Right atrium auricular region (tissue), 2 donors: ENCODE data around the gene EPAS1. TPM values are rescaled to one million over a fixed set of nuclear protein-coding genes. Genes with fewer than 3 reads are reported as not detected.
A peak's percentile ranks its signal among the peaks of the same experiment; 100 is the strongest.

Experiments used
- DNase-seq: peaks from one replicate; pipeline ENCODE4 v3.0.0-alpha.2; 2019; ENCODE audit warnings: low spot score
- H3K27ac ChIP-seq, 2 donors: fragments of 200-600 bp; sonication (generic); 1 replicate in 1 of 2; 2 replicates in 1 of 2; pipeline ENCODE4 v1.5.1; 2016 to 2019
- H3K27me3 ChIP-seq, 2 donors: fragments of 200-600 bp; sonication (generic); one replicate each; pipeline versions ENCODE4 v1.5.1 to v1.6.0; 2017 to 2019
- H3K36me3 ChIP-seq: fragments of 200-600 bp; sonication (generic); one replicate; pipeline ENCODE4 v1.5.1; 2016
- H3K4me1 ChIP-seq, 2 donors: fragments of 200-600 bp; sonication (generic); one replicate each; pipeline versions ENCODE4 v1.5.1 to v1.6.0; 2017 to 2019
- H3K4me3 ChIP-seq, 2 donors: fragments of 200-600 bp; sonication (generic); 1 replicate in 1 of 2; 2 replicates in 1 of 2; pipeline ENCODE4 v1.5.1; 2017 to 2019; ENCODE audit warnings: mild to moderate bottlenecking in 1 of 2, moderate library complexity in 1 of 2
- H3K9me3 ChIP-seq, 2 donors: fragments of 200-600 bp; sonication (generic); one replicate each; pipeline ENCODE4 v1.5.1; 2019
- total RNA-seq, 2 donors: library from RNA; depleted of rRNA; stranded (reverse); fragments of >200 nt; gene quantifications; one replicate each; pipeline ENCODE4 v1.1.0, GENCODE V29; 2016
- TF ChIP-seq, protein P1 (sequence below), 2 donors: fragments of 200-600 bp; sonication (generic); IDR thresholded peaks; one replicate each; pipeline ENCODE4 v1.5.1; 2019; ENCODE audit warnings: antibody characterized with exemption in 2 of 2

The EPAS1 gene
- total RNA-seq, 2 donors from 2014 or later = 257 to 311 TPM

DNA sequence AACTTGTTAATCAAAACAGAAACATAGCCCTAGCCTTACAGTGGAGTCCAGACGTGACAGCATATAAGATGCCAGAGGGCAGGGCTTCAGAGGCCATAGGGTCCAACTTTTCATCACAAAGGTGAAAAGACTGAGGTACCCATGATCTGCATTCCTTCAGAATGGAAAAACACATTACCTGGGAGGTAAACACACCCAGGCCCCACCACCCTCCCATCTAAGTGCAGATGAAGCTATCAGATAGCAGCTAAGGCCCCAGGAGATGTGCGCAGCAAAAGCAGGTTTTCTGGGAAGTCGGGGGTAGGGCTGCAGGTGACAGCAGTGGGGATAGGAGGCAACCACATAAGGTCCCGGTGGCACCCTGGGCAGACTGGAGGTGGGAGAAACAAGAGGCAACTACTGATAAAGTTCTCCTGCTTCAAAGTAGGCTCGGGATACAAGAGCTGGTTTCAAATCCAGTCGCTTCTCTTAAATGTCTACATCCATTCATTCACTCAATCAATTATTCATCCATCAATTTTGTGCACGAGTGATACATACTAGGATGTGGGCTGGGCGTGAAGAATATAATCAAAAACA is 107.1 kb downstream of the EPAS1 start:
- Histone ChIP-seq H3K4me1 (peaks cover 0 to 11% of the 10 kb centered on the region in 2 donors), H3K27me3 (no peaks in the 10 kb centered on the region), H3K36me3 (no peaks in the 10 kb centered on the region), H3K9me3 (no peaks in the 10 kb centered on the region), H3K27ac (no peak overlapping the region), H3K4me3 (no peak overlapping the region)
- no peak for DNase-seq
- TF ChIP-seq, protein P1, sequence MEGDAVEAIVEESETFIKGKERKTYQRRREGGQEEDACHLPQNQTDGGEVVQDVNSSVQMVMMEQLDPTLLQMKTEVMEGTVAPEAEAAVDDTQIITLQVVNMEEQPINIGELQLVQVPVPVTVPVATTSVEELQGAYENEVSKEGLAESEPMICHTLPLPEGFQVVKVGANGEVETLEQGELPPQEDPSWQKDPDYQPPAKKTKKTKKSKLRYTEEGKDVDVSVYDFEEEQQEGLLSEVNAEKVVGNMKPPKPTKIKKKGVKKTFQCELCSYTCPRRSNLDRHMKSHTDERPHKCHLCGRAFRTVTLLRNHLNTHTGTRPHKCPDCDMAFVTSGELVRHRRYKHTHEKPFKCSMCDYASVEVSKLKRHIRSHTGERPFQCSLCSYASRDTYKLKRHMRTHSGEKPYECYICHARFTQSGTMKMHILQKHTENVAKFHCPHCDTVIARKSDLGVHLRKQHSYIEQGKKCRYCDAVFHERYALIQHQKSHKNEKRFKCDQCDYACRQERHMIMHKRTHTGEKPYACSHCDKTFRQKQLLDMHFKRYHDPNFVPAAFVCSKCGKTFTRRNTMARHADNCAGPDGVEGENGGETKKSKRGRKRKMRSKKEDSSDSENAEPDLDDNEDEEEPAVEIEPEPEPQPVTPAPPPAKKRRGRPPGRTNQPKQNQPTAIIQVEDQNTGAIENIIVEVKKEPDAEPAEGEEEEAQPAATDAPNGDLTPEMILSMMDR (IDR thresholded peaks at IDR 0.05) = no peak

DNA sequence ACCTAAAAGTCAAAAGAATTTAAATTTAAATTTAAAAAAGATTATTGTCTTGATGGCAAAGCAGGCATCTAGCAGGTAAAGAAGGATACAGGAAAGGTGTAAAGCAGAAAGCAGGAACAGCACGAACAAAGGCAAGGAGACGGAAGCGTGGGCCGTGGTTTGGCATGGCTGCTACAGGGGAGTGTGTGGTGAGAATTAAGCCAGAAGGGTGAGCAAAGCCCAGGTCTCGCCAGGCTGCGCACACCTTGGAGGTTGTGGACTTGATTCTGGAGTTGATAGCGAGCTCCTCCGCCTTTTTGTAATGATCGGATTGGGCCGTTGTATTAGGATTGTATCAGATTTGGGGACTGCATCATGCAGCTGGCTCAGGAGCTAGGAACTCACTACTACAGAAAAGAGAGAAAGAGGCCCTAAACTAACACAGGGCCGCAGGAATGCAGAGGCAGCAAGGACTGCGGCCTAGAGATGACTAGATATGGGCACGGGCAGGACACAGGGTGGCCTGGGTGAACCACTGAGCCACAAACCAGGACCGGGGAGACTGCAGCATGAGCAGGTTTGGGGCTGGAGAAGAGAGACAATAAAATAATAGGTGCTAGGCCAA is 110.7 kb downstream of the EPAS1 start:
- TF ChIP-seq, protein P1 (IDR thresholded peaks at IDR 0.05) = no peak
- Histone ChIP-seq H3K27me3 (no peaks in the 10 kb centered on the region), H3K36me3 (no peaks in the 10 kb centered on the region), H3K4me3 (no peak overlapping the region), H3K4me1 (peaks cover 0 to 19% of the 10 kb centered on the region in 2 donors), H3K9me3 (no peaks in the 10 kb centered on the region), H3K27ac (no peak overlapping the region)
- no peak for DNase-seq

DNA sequence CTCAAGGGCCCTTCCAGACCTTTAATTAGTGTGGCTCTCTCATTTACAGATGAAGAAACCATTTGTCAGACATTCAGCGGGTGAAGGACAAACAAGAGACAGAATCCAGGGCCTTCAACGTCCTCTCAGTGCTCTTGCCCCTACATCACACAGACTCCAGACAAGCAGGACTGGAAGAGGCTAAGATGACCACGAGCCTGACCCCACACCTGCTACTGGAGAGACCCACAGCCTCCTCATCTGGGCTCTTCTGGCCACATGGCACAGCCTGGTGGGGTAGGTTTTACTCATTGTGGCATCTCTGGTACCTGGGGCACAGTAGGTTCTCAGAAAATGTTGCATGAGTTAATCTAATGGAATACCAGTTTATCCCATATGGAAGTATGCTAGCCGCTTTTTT is 112.5 kb downstream of the EPAS1 start:
- DNase-seq = no peak
- Histone ChIP-seq H3K27me3 (no peaks in the 10 kb centered on the region), H3K27ac (peak overlapping the region; percentile 61 to 76), H3K36me3 (no peaks in the 10 kb centered on the region), H3K4me1 (peaks cover 0 to 19% of the 10 kb centered on the region in 2 donors), H3K9me3 (no peaks in the 10 kb centered on the region), H3K4me3 (no peak overlapping the region)
- TF ChIP-seq, protein P1 (IDR thresholded peaks at IDR 0.05) = no peak

- Histone ChIP-seq H3K4me1 (peaks cover 0 to 19% of the 10 kb centered on the region in 2 donors), H3K36me3 (no peaks in the 10 kb centered on the region), H3K27me3 (no peaks in the 10 kb centered on the region), H3K4me3 (no peak overlapping the region), H3K27ac (peak overlapping the region in 1 of 2 donors; percentile 76), H3K9me3 (no peaks in the 10 kb centered on the region)
- TF ChIP-seq, protein P1 (IDR thresholded peaks at IDR 0.05) = no peak
- no peak for DNase-seq
These were observed 113.4 kb downstream of the EPAS1 start for GRCh38 chr2:46410273-46411244.

GRCh38 chr2:46411245-46411641 is 114.0 kb downstream of the EPAS1 start:
- H3K4me1 ChIP-seq = peaks cover 0 to 19% of the 10 kb centered on the region in 2 donors
- no peaks in the 10 kb centered on the region for H3K27me3 ChIP-seq
- TF ChIP-seq, protein P1 (IDR thresholded peaks at IDR 0.05) = no peak
- H3K36me3 ChIP-seq = no peaks in the 10 kb centered on the region
- H3K4me3 ChIP-seq = no peak overlapping the region
- H3K27ac ChIP-seq = no peak overlapping the region
- peaks cover 0 to 3% of the 10 kb centered on the region in 2 donors for H3K9me3 ChIP-seq
- DNase-seq = no peak
